Renal pelvis (tissue), 12 donors: ENCODE data around the gene GSTO1. TPM values are rescaled to one million over a fixed set of nuclear protein-coding genes. Genes with fewer than 3 reads are reported as not detected.
A peak's percentile ranks its signal among the peaks of the same experiment; 100 is the strongest.
"Not testable (repeated sequence)": the region's sequence is repeated elsewhere in the genome, so short reads cannot be mapped to it uniquely, and the experiment has no call there.

ENCODE experiments used
- DNase-seq: peaks from one replicate; pipeline ENCODE4 v3.0.0-alpha.2; 2013
- long read RNA-seq, 16 experiments: transcript quantifications; one replicate each; lab custom pipeline, GENCODE V29; 2026
- polyA plus RNA-seq, 3 donors: library from polyadenylated mRNA; unstranded; fragments of 120-200 nt; gene quantifications; one replicate each; pipeline ENCODE4 v1.2.1, GENCODE V29; 2013; ENCODE audit not compliant: insufficient read length in 3 of 3

Gene GSTO1
- 10 to 100 TPM; 81.9 to 92.9 (median 89.2) TPM for polyA plus RNA-seq
- long read RNA-seq, donor 1, transcript GSTO1-202 (6 exons, 972 nt), result major isoform, 65 of 85 reads
- long read RNA-seq, donor 1, transcript GSTO1-204 (5 exons, 829 nt), result minor isoform, 14 of 85 reads
- long read RNA-seq, donor 1, partial matches to known transcripts, result 0 of 85 reads
- long read RNA-seq, donor 1, other reads (novel, unspliced or antisense), result 5 of 85 reads
- long read RNA-seq, donor 2, transcript GSTO1-204 (5 exons, 829 nt), result minor isoform, 16 of 135 reads
- long read RNA-seq, donor 2, transcript GSTO1-202 (6 exons, 972 nt), result major isoform, 89 of 135 reads
- long read RNA-seq, donor 2, partial matches to known transcripts, result 14 of 135 reads
- long read RNA-seq, donor 2, other reads (novel, unspliced or antisense), result 12 of 135 reads
- long read RNA-seq, donor 3, transcript GSTO1-204 (5 exons, 829 nt), result minor isoform, 20 of 91 reads
- long read RNA-seq, donor 3, transcript GSTO1-202 (6 exons, 972 nt), result major isoform, 65 of 91 reads
- long read RNA-seq, donor 3, partial matches to known transcripts, result 6 of 91 reads
- long read RNA-seq, donor 3, other reads (novel, unspliced or antisense), result 0 of 91 reads
- long read RNA-seq, donor 4, transcript GSTO1-202 (6 exons, 972 nt), result major isoform, 79 of 118 reads
- long read RNA-seq, donor 4, transcript GSTO1-204 (5 exons, 829 nt), result minor isoform, 22 of 118 reads
- long read RNA-seq, donor 4, partial matches to known transcripts, result 9 of 118 reads
- long read RNA-seq, donor 4, other reads (novel, unspliced or antisense), result 8 of 118 reads
- long read RNA-seq, donor 5, transcript GSTO1-202 (6 exons, 972 nt), result major isoform, 36 of 49 reads
- long read RNA-seq, donor 5, transcript GSTO1-204 (5 exons, 829 nt), result minor isoform, 7 of 49 reads
- long read RNA-seq, donor 5, partial matches to known transcripts, result 6 of 49 reads
- long read RNA-seq, donor 5, other reads (novel, unspliced or antisense), result 0 of 49 reads
- long read RNA-seq, donor 6, transcript GSTO1-202 (6 exons, 972 nt), result major isoform, 51 of 71 reads
- long read RNA-seq, donor 6, transcript GSTO1-204 (5 exons, 829 nt), result minor isoform, 14 of 71 reads
- long read RNA-seq, donor 6, partial matches to known transcripts, result 6 of 71 reads
- long read RNA-seq, donor 6, other reads (novel, unspliced or antisense), result 0 of 71 reads
- long read RNA-seq, donor 7, transcript GSTO1-202 (6 exons, 972 nt), result major isoform, 72 of 105 reads
- long read RNA-seq, donor 7, transcript GSTO1-204 (5 exons, 829 nt), result minor isoform, 19 of 105 reads
- long read RNA-seq, donor 7, partial matches to known transcripts, result 13 of 105 reads
- long read RNA-seq, donor 7, other reads (novel, unspliced or antisense), result 0 of 105 reads
- long read RNA-seq, donor 8, transcript GSTO1-204 (5 exons, 829 nt), result minor isoform, 7 of 27 reads
- long read RNA-seq, donor 8, transcript GSTO1-202 (6 exons, 972 nt), result major isoform, 19 of 27 reads
- long read RNA-seq, donor 8, partial matches to known transcripts, result 0 of 27 reads
- long read RNA-seq, donor 8, other reads (novel, unspliced or antisense), result 0 of 27 reads
- long read RNA-seq, donor 9, transcript GSTO1-202 (6 exons, 972 nt), result major isoform, 75 of 121 reads
- long read RNA-seq, donor 9, transcript GSTO1-204 (5 exons, 829 nt), result minor isoform, 20 of 121 reads
- long read RNA-seq, donor 9, partial matches to known transcripts, result 17 of 121 reads
- long read RNA-seq, donor 9, other reads (novel, unspliced or antisense), result 8 of 121 reads
- long read RNA-seq, donor 10, transcript GSTO1-202 (6 exons, 972 nt), result major isoform, 61 of 89 reads
- long read RNA-seq, donor 10, transcript GSTO1-204 (5 exons, 829 nt), result minor isoform, 18 of 89 reads
- long read RNA-seq, donor 10, partial matches to known transcripts, result 7 of 89 reads
- long read RNA-seq, donor 10, other reads (novel, unspliced or antisense), result 0 of 89 reads
- long read RNA-seq, donor 11, transcript GSTO1-202 (6 exons, 972 nt), result major isoform, 49 of 60 reads
- long read RNA-seq, donor 11, transcript GSTO1-204 (5 exons, 829 nt), result minor isoform, 5 of 60 reads
- long read RNA-seq, donor 11, partial matches to known transcripts, result 5 of 60 reads
- long read RNA-seq, donor 11, other reads (novel, unspliced or antisense), result 0 of 60 reads
- long read RNA-seq, donor 12, transcript GSTO1-204 (5 exons, 829 nt), result minor isoform, 24 of 106 reads
- long read RNA-seq, donor 12, transcript GSTO1-202 (6 exons, 972 nt), result major isoform, 75 of 106 reads
- long read RNA-seq, donor 12, partial matches to known transcripts, result 0 of 106 reads
- long read RNA-seq, donor 12, other reads (novel, unspliced or antisense), result 6 of 106 reads
- long read RNA-seq, donor 13, transcript GSTO1-202 (6 exons, 972 nt), result major isoform, 23 of 26 reads
- long read RNA-seq, donor 13, partial matches to known transcripts, result 0 of 26 reads
- long read RNA-seq, donor 13, other reads (novel, unspliced or antisense), result 0 of 26 reads
- long read RNA-seq, donor 14, result 0 reads
- long read RNA-seq, donor 15, transcript GSTO1-202 (6 exons, 972 nt), result major isoform, 84 of 122 reads
- long read RNA-seq, donor 15, transcript GSTO1-204 (5 exons, 829 nt), result minor isoform, 22 of 122 reads
- long read RNA-seq, donor 15, partial matches to known transcripts, result 7 of 122 reads
- long read RNA-seq, donor 15, other reads (novel, unspliced or antisense), result 7 of 122 reads
- long read RNA-seq, donor 16, transcript GSTO1-202 (6 exons, 972 nt), result major isoform, 73 of 114 reads
- long read RNA-seq, donor 16, transcript GSTO1-204 (5 exons, 829 nt), result minor isoform, 27 of 114 reads
- long read RNA-seq, donor 16, partial matches to known transcripts, result 7 of 114 reads
- long read RNA-seq, donor 16, other reads (novel, unspliced or antisense), result 7 of 114 reads

DNA sequence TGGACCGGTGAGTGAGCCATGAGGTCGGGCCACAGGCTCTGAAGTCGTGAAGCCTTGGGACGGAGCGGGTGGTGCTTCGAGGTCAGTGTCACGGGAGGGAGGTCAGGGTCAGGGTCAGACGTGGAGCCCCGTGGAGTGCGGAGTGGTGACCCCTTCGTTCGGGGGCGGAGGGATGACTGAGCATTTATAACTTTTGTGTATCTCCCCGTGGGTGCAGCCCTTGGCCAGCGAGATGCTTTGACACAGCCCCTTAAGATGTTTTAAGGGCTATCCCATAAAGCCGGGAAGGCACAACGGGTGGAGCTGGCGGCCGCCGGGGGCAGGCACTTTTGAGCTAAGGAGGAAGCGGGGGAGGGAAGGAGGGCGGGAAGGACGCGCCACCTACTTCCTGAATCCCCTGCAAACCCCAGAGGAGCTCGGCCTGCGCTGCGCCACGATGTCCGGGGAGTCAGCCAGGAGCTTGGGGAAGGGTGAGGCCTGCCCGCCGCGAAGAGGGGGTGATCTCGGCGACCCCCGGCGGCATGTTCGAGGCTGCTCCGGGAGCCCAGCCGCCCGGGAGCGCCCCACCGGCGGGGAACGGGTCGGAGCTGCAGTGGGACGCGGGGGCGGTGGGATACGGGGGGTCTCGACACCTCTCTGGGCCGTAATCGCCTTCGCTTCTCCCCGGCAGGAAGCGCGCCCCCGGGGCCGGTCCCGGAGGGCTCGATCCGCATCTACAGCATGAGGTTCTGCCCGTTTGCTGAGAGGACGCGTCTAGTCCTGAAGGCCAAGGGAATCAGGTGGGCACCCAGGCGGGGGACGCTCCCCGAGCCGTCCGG lies at the start of gene GSTO1:
GSTO1 (plus strand) TSS at position 400 of the 818 bp plus-strand sequence; CDS start at position 437, 37 bp downstream.
- DNase-seq, result peak; percentile 52

DNA sequence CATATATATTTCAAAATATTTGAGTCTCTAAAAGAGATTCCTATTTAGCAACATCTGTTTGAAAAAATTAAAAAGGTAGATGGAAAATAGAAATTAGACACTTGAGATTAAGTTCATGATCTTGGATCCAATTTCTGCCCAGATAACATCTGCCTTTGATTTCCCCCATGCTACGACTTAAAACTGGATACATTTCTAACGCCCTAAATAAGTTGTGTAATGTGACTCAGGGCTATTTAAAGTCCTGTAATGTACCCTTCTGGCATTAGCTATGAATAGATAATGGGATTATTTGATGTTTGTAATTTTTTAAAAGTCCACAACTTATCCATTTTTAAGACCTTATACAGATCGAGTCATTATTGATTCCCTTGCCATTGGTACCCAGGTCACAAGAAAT lies 46.0 kb upstream of the GSTO1 start:
- DNase-seq, result no peak

DNA sequence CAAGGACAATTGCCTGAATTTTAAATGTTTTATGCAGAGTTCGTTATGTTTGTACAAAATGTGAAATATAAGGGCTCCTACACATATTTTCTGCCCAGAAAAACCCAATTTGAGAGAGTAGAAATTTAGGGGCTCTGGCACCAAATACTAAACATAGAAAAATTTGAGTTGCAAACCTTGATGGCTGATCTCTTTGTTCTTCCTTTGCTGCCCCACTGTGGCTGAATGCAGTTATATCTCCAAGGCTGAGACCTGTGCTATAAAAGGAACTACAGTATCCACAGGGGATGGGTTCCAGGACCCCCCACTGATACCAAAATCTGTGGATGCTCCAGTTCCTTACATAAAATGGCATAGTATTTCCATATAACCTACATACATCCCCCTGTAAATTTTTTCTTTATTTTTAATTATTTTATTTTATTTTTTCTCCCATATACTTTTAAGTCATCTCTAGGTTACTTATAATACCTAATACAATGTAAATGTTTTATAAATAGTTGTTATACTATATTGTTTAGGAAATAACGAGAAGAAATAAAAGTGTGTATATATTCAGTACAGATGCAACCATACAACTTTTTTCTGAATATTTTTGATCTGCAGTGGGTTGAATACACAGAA lies 45.0 kb upstream of the GSTO1 start:
- peak; percentile 40 for DNase-seq

DNA sequence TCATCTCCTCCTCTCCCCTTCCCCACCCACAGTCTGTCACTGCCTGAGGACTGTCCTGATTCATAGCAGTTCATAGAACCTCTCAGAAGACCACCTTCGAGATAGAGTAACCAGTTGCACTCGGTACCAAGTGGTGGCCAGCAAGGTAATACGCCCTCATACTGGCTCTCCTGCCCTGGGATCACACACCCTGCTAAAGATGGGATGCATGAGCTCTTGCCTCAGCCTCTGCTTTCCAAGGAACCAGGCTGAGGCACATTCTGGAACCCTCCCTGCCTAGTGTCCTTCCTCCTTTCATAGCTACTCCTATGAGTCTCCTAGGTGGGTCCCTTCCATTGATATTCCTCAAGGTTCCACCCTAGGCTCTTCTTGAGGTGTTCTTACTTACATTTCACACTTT lies 38.1 kb upstream of the GSTO1 start:
- DNase-seq, result no peak

DNA sequence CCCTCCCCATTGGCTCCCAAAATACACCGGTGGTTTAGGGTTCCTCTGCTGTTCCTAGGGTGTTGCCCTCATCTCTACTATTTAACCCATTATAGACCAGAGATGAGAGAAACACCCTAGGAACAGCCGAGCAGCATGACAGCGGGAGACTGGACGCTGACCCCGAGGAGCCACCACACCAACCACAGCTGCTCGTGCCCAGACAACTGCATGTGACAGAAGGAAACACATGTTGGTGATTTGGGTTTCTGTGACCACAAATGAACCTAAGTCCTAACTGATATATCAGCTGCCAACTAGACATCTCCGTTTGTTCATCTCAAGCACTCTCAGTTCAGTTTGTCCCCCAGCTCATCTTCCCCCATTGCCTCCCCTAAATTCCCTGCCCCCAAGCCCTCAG lies 35.9 kb upstream of the GSTO1 start:
- no peak for DNase-seq

DNA sequence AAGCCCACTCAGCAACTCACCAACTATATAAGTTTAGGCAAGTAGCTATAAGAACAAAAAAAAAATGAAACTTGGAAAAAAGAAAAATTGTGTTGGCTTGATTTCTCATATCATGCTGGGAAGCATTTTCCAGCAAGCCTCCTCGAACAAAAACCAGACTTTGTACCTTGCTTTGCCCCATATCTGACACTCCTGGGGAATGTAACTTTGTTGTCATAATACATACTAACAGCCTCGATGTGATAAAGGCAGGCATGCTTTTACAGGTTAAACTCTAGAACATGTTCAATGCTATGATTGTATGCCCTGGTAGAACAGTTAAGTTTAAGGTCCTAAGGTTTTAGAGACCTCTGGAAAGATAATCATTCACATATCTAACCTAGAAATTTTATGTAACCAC lies 34.2 kb upstream of the GSTO1 start:
- no peak for DNase-seq

DNA sequence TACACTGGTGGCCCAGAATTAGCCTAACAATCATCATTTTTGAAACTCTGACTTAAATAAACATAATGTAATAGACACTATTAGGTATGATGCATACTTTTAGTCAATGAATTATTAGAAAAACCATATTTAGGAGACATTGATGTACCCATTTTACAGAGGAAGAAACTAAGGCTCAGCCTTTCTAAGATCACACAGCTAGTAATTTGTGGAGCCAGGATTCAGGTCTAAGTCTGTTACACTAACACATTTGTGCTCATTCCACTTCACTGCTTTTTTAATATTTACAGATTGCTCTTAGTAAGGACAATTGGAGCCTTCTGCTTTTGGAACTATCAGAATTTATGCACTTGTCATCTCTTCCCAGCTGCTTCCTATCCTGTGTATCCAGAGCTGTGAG lies 31.4 kb upstream of the GSTO1 start:
- DNase-seq, result no peak

DNA sequence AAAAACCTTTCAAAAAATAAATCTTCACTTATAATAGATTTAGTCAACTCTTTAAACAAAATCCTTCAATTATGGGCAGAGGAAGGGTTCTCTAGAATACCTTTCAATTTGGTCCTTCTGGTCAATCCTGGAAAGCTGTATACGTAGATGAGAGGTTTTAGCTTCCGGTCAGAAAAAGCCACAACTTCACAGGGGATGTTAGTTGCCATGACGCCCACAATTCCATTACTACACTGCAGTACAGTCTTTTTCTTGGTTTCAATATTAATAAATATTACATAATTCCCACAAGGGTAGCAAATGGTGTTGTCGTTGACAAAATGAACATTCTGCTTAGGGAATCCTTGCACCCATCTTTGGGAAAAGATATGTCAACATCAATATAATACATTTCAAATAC lies 24.2 kb upstream of the GSTO1 start:
- no peak for DNase-seq

DNA sequence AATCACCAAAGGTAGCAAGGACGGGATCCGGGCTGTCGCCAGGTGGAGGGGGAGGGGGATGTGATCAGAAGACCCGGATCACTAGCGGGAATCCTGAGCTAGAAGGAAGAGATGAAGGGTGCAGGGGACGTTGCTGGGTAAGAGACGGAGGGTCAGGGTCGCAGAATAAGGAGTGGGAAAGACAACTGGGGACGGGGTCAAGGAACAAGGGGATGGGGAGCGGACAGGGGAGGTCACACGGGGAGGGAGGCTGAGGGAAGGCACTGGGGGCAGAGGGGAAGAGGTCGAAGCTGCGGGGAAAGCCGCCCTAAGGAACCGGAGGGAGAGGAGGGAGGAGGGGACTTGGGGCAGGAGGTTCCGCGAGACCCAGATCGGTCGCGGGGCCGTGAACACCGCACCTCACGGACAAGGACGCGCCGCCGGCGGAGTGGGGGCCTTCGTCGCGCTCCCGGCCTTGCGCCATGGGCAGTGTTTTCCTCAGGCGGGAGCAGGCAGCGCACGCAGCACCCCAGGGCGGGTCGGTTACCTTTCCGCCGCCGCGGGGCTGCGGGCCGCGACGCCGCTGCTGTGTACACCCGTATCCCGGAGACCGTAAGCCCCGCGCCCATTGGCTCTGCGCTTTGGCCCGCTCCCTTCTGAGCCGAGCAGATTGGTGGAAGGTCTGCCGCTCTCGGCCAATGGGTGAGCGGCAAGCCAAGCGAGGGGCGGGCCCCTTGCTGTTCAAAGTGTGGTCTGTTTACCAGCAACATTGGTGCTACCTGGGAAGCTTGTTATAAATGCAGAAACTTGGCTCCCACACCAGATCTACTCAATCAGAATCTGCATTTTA lies 22.7 kb upstream of the GSTO1 start, which contains the start of gene CFAP43:
CFAP43 (minus strand) TSS at position 581 of the 829 bp plus-strand sequence; CDS start at position 463, 118 bp downstream.
- DNase-seq, result peak; percentile 96

DNA sequence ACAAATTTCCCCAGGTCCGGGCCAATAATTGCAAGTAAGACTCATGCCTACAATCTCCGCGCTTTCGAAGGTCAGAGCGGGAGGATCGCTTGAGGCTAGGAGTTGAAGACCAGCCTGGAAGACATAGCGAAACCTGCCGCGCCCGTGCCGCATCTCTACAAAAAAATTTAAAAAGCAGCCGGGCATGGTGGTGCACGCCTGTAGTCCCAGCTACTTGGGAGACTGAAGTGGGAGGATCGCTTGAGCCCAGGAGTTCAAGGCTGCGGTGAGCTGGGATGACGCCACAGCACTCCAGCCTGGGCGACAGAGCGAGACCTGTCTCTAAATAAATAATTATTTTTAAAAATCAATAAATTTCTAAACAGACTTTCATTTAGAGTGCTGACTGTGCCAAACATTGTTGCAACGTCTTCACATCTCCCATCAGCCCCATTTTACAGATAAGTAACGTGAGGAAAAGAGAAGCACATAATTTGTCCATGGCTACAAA lies 22.0 kb upstream of the GSTO1 start:
- no peak for DNase-seq

DNA sequence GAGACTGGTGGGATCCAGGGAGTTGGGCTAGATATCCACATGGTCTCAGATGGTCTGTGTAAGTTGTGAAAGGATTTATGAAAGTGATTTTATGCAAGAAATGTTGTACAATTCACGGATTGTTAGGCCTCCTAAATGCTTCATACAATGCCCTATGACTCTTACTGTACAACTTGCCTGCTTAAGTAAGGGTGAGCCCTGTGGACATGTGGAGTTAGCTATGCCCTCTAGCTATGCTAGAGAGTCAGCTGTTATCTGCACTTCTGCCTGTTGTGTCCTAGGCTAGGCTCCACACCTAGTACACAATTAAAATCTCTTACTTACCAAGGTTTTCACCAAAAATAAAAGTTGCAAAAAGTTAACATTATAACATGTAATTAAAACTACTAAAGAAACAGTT lies 20.9 kb upstream of the GSTO1 start:
- no peak for DNase-seq

DNA sequence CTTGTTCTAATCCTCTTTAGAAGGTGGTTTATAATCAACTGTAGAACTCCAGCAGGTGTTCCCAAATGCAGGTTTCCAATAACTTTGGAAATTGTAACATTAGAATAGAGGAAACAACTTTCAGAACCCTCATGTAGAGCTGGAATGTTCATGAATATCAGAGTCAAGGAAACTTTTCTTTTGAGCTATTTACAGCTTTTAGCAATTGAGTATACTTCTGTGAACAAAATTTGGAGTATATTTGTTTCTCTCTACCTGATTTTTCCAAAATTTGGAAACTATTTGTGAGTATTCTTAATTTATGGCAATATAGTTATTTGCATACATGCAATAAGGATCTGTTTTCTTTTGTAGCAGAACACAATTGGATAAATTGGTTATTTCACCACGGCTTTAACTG lies 19.8 kb upstream of the GSTO1 start:
- no peak for DNase-seq

DNA sequence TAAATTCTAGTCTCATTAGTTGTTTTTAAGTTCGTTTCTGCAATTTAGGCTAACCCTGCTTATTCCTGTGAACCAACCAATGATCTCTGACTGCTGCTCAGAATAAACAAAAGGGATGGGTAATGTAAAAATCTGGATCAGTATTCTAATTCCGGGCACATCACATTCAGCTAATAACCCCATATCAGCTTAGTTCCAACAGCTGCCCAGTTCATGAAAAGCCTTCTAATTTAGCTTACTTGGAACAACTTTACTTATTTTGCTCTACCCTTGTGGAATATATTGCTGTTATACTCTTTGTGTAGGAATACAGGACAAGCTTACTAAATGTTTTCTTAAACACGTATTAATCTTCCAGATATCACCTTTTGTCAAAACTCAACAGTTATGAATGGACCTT lies 18.9 kb upstream of the GSTO1 start:
- no peak for DNase-seq

DNA sequence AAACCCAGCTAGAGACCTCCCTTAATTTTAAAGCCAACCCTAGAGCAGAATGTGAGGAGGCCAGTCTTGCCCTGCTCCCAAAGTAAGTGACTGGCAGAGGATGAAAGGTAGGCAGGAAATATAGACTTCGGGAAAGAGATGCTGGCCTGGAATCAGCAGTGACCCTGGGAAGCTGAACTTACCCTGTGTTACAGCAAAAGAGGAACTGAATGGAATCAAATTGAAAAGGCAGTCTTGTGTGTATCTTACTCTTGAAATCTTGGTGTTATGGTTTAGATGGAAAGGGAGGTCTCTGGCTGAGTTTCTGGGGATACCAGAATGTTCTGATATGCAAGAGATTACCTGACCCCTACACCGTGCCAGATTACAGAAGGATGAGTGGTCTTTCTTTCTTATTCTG lies 14.6 kb upstream of the GSTO1 start:
- DNase-seq, result no peak

DNA sequence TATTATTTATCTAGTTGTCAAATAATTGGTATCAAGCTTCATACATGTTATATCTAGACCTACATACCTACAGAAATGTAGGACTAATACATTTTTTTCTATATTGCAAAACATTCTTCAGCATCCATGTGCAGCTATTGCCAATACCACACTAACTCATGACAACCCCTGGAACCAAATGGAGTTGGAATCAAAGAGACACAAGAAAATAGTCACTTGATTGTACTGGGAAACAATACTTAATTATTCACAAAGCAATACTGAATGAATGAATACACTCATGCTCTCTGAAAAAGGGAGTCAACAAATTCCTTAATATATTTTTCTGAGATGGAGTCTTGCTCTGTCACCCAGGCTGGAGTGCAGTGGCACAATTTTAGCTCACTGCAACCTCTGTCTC lies 12.1 kb upstream of the GSTO1 start:
- DNase-seq, result no peak

DNA sequence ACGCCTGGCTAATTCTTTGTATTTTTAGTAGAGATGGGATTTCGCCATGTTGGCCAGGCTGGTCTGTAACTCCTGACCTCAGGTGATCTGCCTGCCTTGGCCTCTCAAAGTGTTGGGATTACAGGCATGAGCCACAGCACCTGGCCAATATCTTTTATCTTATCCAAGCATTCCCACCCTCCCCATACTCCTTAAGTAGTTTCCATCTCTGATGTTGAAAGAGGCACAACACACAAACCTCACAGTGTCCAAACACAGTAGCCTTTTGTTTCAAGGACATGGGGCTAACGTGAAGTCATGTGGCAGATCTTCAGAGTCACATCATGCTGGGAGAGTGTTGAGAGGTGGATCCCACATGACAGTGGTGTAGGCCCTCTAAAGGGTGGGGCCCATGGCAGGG lies 11.7 kb upstream of the GSTO1 start:
- not testable (repeated sequence) for DNase-seq
